Parathyroid adenoma (tissue), 2 donors: ENCODE measurements around the gene KIF19.

ENCODE experiments used
- H2AFZ ChIP-seq: fragments of 300-600 bp; sonication (generic); one replicate; pipeline ENCODE4 v1.7.0; 2017; ENCODE audit warnings: antibody characterized with exemption, mild to moderate bottlenecking
- H3K27ac ChIP-seq: fragments of 300-600 bp; sonication (generic); one replicate; pipeline ENCODE4 v1.7.0; 2017
- H3K27me3 ChIP-seq: fragments of 300-600 bp; sonication (generic); one replicate; pipeline ENCODE4 v1.7.0; 2017; ENCODE audit warnings: low read length; ENCODE audit not compliant: control insufficient read depth, insufficient read depth
- H3K36me3 ChIP-seq: fragments of 300-600 bp; sonication (generic); one replicate; pipeline ENCODE4 v1.7.0; 2017; ENCODE audit warnings: low read length; ENCODE audit not compliant: control insufficient read depth, insufficient read depth
- H3K4me1 ChIP-seq: fragments of 300-600 bp; sonication (generic); one replicate; pipeline ENCODE4 v1.7.0; 2017; ENCODE audit warnings: control low read depth
- H3K4me2 ChIP-seq: fragments of 300-600 bp; sonication (generic); one replicate; pipeline ENCODE4 v1.7.0; 2017; ENCODE audit warnings: low read length
- H3K4me3 ChIP-seq: fragments of 300-600 bp; sonication (generic); one replicate; pipeline ENCODE4 v1.7.0; 2017; ENCODE audit warnings: low read depth, low read length
- H3K79me2 ChIP-seq: fragments of 300-600 bp; sonication (generic); one replicate; pipeline ENCODE4 v1.7.0; 2017; ENCODE audit warnings: control low read depth
- H3K9ac ChIP-seq: fragments of 300-600 bp; sonication (generic); one replicate; pipeline ENCODE4 v1.7.0; 2017; ENCODE audit warnings: mild to moderate bottlenecking
- H3K9me3 ChIP-seq: fragments of 300-600 bp; sonication (generic); one replicate; pipeline ENCODE4 v1.7.0; 2017; ENCODE audit warnings: low read length; ENCODE audit not compliant: control insufficient read depth
- TF ChIP-seq, protein P1 (sequence below): fragments of 300-600 bp; sonication (generic); IDR thresholded peaks from one replicate; pipeline ENCODE4 v1.7.0; 2017; ENCODE audit warnings: antibody characterized with exemption, mild to moderate bottlenecking
- donor health status: primary hyperparathyroidism.

Gene KIF19

DNA sequence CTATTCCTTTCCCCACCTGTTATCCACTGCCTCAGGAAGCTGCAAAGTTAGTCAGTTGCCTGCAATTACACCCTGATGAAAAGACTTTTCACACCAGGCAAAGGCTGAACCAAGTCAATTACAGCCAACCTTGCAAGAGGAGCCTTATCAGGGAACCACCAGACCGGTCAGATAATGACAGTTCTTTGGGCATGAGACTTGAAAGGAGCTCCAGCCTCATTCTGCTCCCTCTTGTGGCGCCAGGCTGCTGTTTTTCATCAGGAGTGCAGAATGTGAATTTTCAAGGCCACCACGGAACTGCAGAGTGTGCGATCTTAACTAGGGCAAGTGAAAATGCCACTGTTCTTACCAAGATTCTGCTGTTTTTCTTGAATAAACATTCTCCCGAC, 29.5 kb upstream of the KIF19 start:
- no peak overlapping the region for H3K4me3 ChIP-seq
- H3K9ac ChIP-seq, result no peak overlapping the region
- H3K4me1 ChIP-seq, result no peaks in the 10 kb centered on the region
- no peak overlapping the region for H3K4me2 ChIP-seq
- no peaks in the 10 kb centered on the region for H3K27me3 ChIP-seq
- peak overlapping the region; percentile 35 for H2AFZ ChIP-seq
- no peaks in the 10 kb centered on the region for H3K9me3 ChIP-seq
- H3K36me3 ChIP-seq, result no peaks in the 10 kb centered on the region
- TF ChIP-seq, protein P1, sequence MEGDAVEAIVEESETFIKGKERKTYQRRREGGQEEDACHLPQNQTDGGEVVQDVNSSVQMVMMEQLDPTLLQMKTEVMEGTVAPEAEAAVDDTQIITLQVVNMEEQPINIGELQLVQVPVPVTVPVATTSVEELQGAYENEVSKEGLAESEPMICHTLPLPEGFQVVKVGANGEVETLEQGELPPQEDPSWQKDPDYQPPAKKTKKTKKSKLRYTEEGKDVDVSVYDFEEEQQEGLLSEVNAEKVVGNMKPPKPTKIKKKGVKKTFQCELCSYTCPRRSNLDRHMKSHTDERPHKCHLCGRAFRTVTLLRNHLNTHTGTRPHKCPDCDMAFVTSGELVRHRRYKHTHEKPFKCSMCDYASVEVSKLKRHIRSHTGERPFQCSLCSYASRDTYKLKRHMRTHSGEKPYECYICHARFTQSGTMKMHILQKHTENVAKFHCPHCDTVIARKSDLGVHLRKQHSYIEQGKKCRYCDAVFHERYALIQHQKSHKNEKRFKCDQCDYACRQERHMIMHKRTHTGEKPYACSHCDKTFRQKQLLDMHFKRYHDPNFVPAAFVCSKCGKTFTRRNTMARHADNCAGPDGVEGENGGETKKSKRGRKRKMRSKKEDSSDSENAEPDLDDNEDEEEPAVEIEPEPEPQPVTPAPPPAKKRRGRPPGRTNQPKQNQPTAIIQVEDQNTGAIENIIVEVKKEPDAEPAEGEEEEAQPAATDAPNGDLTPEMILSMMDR, result peak; percentile 37
- H3K27ac ChIP-seq, result no peak overlapping the region
- no peaks in the 10 kb centered on the region for H3K79me2 ChIP-seq

DNA sequence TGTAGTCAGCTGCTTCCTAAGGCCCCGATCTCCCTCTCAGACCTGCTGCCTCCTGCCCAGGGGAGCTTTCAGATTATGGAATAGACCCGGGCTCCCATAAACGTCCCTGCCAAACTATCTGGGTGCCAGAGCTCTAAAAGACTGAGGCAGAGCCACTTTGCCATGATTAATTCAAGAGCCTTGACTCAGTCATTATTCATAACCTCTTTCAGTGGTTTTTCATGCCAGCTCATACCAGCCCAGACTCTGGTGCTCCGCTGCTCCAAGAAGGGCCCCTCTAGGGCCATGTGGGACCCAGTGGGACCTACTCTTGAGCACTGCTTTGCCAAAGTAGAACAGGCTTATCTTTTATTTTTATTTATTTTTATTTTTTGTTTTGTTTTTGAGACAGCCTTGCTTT, 28.1 kb upstream of the KIF19 start:
- no peaks in the 10 kb centered on the region for H3K27me3 ChIP-seq
- TF ChIP-seq, protein P1, result no peak
- no peak overlapping the region for H3K27ac ChIP-seq
- H3K4me1 ChIP-seq, result no peaks in the 10 kb centered on the region
- no peak overlapping the region for H3K4me2 ChIP-seq
- H3K4me3 ChIP-seq, result no peak overlapping the region
- no peaks in the 10 kb centered on the region for H3K79me2 ChIP-seq
- H3K36me3 ChIP-seq, result no peaks in the 10 kb centered on the region
- no peak overlapping the region for H3K9ac ChIP-seq
- no peak overlapping the region for H2AFZ ChIP-seq
- H3K9me3 ChIP-seq, result no peaks in the 10 kb centered on the region

DNA sequence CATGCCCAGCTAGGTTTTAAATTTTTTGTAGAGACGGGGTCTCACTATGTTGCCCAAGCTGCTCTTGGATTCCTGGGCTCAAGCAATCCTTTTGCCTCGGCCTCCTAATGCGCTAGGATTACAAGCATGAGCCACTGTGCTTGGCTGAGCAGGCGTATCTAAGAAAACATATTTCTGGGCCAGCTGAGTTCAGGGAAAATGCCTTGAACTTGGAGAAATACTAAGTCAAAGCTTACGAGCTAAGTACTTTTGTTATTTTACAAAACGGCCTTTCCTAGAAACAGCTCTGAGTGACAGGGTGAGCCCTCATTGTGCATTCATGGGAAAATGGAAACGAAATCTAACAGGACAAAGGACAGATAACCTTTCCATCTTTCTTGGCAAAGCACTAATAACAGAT, 27.2 kb upstream of the KIF19 start:
- Histone ChIP-seq H3K36me3 (no peaks in the 10 kb centered on the region), H3K27me3 (no peaks in the 10 kb centered on the region), H3K4me3 (no peak overlapping the region), H3K9me3 (no peaks in the 10 kb centered on the region), H3K27ac (no peak overlapping the region), H3K4me1 (no peaks in the 10 kb centered on the region), H2AFZ (no peak overlapping the region), H3K4me2 (no peak overlapping the region), H3K9ac (no peak overlapping the region), H3K79me2 (no peaks in the 10 kb centered on the region)
- TF ChIP-seq, protein P1, result no peak

DNA sequence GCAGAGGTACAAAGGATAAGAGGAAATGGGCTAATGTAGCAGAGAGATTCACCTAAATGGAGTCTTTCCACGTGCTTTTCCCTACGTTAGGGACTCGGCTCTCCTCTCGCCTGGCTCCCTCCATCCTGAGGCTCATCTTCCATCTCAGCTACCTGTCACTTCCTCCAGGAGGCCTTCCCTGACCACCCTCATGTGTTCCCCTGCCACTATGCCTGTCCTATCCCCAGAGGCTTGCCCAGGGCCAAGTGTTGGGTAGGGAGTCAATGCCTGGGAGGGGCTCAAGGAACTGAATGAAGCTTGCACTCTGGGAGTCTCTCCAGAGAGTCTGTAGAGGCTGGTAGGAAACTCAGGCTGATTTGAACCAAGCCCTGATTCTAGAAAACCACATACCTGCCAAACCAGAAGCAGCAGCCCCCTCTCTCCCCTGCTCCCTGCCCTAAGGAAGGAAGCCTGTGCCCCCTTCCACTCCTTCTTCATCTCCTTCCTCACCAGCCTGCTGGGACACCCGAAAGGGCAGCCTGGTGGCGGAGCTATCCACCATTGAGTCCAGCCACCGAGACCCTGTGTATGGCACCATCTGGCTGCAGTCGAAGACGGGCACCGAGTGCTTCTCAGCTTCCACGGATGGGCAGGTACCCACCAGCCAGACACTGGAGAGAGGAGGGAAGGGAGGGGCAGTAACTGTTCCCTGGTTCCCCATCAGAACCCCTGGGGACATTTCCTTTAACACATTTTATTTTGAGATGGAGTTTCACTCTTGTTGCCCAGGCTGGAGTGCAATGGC, 26.6 kb upstream of the KIF19 start:
- Histone ChIP-seq H3K36me3 (no peaks in the 10 kb centered on the region), H3K4me3 (no peak overlapping the region), H3K9me3 (no peaks in the 10 kb centered on the region), H2AFZ (no peak overlapping the region), H3K9ac (no peak overlapping the region), H3K4me1 (no peaks in the 10 kb centered on the region), H3K27me3 (no peaks in the 10 kb centered on the region), H3K4me2 (no peak overlapping the region), H3K79me2 (no peaks in the 10 kb centered on the region), H3K27ac (no peak overlapping the region)
- TF ChIP-seq, protein P1, result no peak

DNA sequence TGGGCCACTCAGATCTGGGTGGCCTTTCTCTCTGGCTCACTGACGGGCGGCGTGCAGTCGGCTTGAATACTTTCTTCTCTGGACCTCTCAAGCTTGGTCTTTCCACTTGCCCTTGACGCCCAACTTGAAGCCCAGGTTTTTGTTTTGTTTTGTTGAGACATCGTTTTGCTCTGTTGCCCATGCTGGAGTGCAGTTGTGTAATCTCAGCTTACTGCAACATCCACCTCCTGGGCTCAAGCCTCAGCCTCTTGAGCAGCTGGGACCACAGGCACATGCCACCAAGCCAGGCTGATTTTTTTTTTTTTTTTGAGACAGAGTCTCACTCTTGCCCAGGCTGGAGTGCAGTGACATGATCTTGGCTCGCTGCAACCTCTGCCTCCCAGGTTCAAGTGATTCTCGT, 22.7 kb upstream of the KIF19 start:
- TF ChIP-seq, protein P1, result no peak
- no peak overlapping the region for H3K9ac ChIP-seq
- no peak overlapping the region for H3K4me3 ChIP-seq
- no peak overlapping the region for H3K4me2 ChIP-seq
- H3K4me1 ChIP-seq, result no peaks in the 10 kb centered on the region
- no peaks in the 10 kb centered on the region for H3K79me2 ChIP-seq
- no peaks in the 10 kb centered on the region for H3K9me3 ChIP-seq
- H3K36me3 ChIP-seq, result no peaks in the 10 kb centered on the region
- H3K27me3 ChIP-seq, result no peaks in the 10 kb centered on the region
- H2AFZ ChIP-seq, result no peak overlapping the region
- no peak overlapping the region for H3K27ac ChIP-seq
